Right lobe of liver (tissue), 6 donors: ENCODE results near the gene SUSD6. TPM values are rescaled to one million over a fixed set of nuclear protein-coding genes. Genes with fewer than 3 reads are reported as not detected.
A peak's percentile ranks its signal among the peaks of the same experiment; 100 is the strongest.

Experiments
- ATAC-seq, 4 donors: fragments of 200-7000 bp; cut with Tn5 transposase; one replicate each; pipeline ENCODE4 v1.9.1; 2020; ENCODE audit warnings: mild to moderate bottlenecking in 4 of 4, moderate library complexity in 4 of 4
- DNase-seq, 3 donors: peaks; one replicate each; pipeline ENCODE4 v3.0.0-alpha.2; 2020
- H3K27ac ChIP-seq, 3 donors: fragments of 200-600 bp; one replicate each; pipeline ENCODE4 v1.8.0; 2022
- H3K27me3 ChIP-seq, 2 donors: fragments of 200-600 bp; one replicate each; pipeline ENCODE4 v1.8.0; 2022
- H3K36me3 ChIP-seq, 4 donors: fragments of 200-600 bp; sonication (generic) in 1 of 4; one replicate each; pipeline versions ENCODE4 v1.5.1 to v1.8.0; 2017 to 2022; ENCODE audit warnings: control low read depth in 1 of 4
- H3K4me1 ChIP-seq, 4 donors: fragments of 200-600 bp; sonication (generic) in 1 of 4; one replicate each; pipeline versions ENCODE4 v1.5.1 to v1.8.0; 2017 to 2022; ENCODE audit warnings: control low read depth in 1 of 4
- H3K4me3 ChIP-seq, 3 donors: fragments of 200-600 bp; one replicate each; pipeline ENCODE4 v1.8.0; 2022
- H3K9me3 ChIP-seq, 4 donors: fragments of 200-600 bp; sonication (generic) in 1 of 4; one replicate each; pipeline versions ENCODE4 v1.5.1 to v1.8.0; 2017 to 2022; ENCODE audit warnings: control low read depth in 1 of 4
- POLR2A ChIP-seq: fragments of 450-650 bp; IDR thresholded peaks from one replicate; pipeline ENCODE4 v1.6.1; 2017; ENCODE audit warnings: antibody characterized with exemption, mild to moderate bottlenecking
- WGBS: methylation state at CpG from one replicate; pipeline ENCODE4 v1.1.6; 2018; ENCODE audit warnings: low coverage, low lambda C conversion rate; ENCODE audit not compliant: insufficient coverage; ENCODE audit errors: missing lambda C conversion rate; 5-methylcytosine and 5-hydroxymethylcytosine counted together
- intact Hi-C, 2 donors: fragments of 100-400 bp; cut with DNase I; formaldehyde crosslinking; loops; one replicate each; pipeline versions ENCODE4 v1.11.2 to v1.14.1; 2022
- total RNA-seq, 6 experiments: library from RNA; depleted of rRNA in 2 of 6; stranded (reverse); fragments of >200 nt in 2 of 6; fragmentation: NEBNext Ultra II Directional in 3 of 6; extraction: Animal tissue kit (Norgen Biotek cat#: 25700) in 3 of 6; gene quantifications; one replicate each; pipeline versions ENCODE4 v1.1.0 to v1.2.4, GENCODE V29; 2016 to 2023
- TF ChIP-seq, protein P1 (sequence below), 4 donors: fragments of 200-600 bp in 3 of 4; fragments of 450-650 bp in 1 of 4; IDR thresholded peaks; one replicate each; pipeline versions ENCODE4 v1.5.1 to v1.8.0; 2016 to 2022; ENCODE audit warnings: antibody characterized with exemption in 4 of 4, mild to moderate bottlenecking in 2 of 4
- donor health status: DM: no; HTN: yes; CAD: no.
- donor health status: DM: no; HTN: no; CAD: no.
- donor health status: DM: no; HTN: no; CAD: no.
- donor health status: DM: no; HTN: yes; CAD: no.
- donor health status: DM: no; HTN: yes; CAD: no.

Gene SUSD6
- total RNA-seq, 6 experiments from 2014 or later = 9.6 to 17.4 (median 12.5) TPM

DNA sequence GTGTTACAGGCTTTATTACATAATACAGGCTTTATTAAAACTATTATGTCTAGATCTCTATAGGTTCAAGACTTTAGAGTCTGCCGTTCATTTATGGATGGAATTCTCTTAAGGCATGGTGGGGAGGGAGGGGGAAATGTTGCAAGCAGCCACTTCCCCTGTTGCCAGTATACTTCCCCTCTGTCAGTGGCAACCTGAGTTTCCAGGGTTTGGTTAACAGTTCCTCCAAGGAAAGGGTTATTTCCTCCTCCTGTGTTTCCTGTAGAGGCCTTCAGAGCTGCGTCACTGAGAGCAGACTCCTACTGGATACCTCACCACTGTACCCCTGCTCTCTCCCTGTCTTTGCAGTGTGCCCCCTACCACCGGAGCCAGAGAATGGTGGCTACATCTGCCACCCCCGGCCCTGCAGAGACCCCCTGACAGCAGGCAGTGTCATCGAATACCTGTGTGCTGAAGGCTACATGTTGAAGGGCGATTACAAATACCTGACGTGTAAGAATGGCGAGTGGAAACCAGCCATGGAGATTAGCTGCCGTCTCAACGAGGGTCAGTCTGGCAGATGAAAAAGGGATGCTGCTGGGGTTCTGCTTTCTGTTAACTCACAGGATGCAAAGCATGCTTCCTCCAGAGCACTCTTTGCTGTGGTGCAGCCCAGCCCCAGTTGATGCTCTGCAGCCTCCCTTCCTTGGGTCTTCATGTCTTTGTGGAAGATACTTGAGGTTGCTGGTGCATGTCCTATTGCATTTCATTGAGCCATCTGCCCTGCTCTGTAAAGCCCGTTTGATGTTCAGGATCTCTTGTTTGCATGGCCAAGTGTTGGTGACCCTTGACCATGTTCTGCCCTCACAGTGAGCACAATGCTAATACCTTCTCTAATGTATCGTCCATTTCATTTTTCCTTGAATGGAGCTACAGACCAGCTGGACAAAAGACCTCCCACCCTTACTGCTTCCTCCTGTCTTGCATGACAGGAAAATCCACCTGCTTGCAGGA, 91.9 kb downstream of the SUSD6 start:
- DNase-seq (no peak), ATAC-seq (peak; percentile 55 to 78 (median 68))
- no peaks in the 10 kb centered on the region for H3K27me3 ChIP-seq
- peaks cover 0 to 26% (median 4%) of the 10 kb centered on the region in 4 donors for H3K36me3 ChIP-seq
- H3K9me3 ChIP-seq = no peaks in the 10 kb centered on the region
- 59% methylated on average over 9 of the region's 12 CpGs for WGBS
- H3K4me3 ChIP-seq = no peak overlapping the region
- TF ChIP-seq POLR2A = no peak
- H3K4me1 ChIP-seq = peaks cover 0 to 22% (median 5%) of the 10 kb centered on the region in 4 donors
- H3K27ac ChIP-seq = no peak overlapping the region
- intact Hi-C loops = no loop called here

DNA sequence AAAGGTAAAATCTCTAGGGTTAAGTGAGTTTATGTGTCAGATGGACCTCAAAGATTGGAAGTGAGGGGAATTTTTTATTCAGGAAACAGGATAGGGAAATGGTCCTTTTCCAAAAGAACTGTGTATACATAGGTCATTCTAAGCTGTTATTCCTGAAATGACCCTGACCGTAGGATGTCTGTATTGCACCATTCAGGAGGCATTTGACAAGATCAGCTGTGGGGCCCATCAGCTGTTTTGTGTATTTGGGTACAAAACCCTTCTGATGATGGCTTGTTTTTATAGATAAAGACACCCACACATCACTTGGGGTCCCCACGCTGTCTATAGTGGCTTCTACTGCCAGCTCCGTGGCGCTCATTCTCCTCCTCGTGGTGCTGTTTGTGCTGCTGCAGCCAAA, 92.9 kb downstream of the SUSD6 start:
- DNase-seq (no peak), ATAC-seq (no peak)
- no peak overlapping the region for H3K27ac ChIP-seq
- peaks cover 0 to 35% (median 9%) of the 10 kb centered on the region in 4 donors for H3K36me3 ChIP-seq
- peaks cover 0 to 17% (median 5%) of the 10 kb centered on the region in 4 donors for H3K4me1 ChIP-seq
- no peak for TF ChIP-seq POLR2A
- TF ChIP-seq, protein P1, sequence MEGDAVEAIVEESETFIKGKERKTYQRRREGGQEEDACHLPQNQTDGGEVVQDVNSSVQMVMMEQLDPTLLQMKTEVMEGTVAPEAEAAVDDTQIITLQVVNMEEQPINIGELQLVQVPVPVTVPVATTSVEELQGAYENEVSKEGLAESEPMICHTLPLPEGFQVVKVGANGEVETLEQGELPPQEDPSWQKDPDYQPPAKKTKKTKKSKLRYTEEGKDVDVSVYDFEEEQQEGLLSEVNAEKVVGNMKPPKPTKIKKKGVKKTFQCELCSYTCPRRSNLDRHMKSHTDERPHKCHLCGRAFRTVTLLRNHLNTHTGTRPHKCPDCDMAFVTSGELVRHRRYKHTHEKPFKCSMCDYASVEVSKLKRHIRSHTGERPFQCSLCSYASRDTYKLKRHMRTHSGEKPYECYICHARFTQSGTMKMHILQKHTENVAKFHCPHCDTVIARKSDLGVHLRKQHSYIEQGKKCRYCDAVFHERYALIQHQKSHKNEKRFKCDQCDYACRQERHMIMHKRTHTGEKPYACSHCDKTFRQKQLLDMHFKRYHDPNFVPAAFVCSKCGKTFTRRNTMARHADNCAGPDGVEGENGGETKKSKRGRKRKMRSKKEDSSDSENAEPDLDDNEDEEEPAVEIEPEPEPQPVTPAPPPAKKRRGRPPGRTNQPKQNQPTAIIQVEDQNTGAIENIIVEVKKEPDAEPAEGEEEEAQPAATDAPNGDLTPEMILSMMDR (IDR thresholded peaks at IDR 0.05) = no peak
- intact Hi-C loops = no loop called here
- no peak overlapping the region for H3K4me3 ChIP-seq
- WGBS = 81% methylated on average over 5 of the region's 5 CpGs
- no peaks in the 10 kb centered on the region for H3K9me3 ChIP-seq
- H3K27me3 ChIP-seq = no peaks in the 10 kb centered on the region

DNA sequence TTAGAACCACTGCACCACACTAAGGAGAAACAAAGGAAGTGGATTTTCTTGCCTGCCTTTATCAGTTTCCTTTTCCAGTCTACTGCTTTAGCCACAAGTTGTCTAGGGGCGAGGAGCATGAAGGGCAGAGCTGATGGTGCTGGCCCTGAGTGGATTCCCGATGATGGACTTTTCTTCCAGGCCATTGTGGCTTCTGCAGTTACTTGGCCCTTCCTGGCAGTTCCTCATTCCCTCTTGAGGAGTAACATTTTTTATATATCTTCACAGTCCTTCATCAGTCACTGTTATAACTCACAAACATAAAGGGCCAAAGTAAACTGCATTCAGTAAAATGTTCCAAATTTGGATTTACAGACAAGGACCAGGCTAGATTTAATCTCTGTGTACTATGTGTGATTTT, 94.3 kb downstream of the SUSD6 start:
- Histone ChIP-seq H3K27me3 (no peaks in the 10 kb centered on the region), H3K4me3 (no peak overlapping the region), H3K9me3 (no peaks in the 10 kb centered on the region), H3K27ac (no peak overlapping the region), H3K36me3 (peaks cover 1 to 42% (median 12%) of the 10 kb centered on the region in 4 donors), H3K4me1 (peaks cover 0 to 17% (median 5%) of the 10 kb centered on the region in 4 donors)
- 63% methylated on average over 2 of the region's 2 CpGs for WGBS
- intact Hi-C loops = no loop called here
- TF ChIP-seq, protein P1 (IDR thresholded peaks at IDR 0.05) = no peak
- no peak for TF ChIP-seq POLR2A
- DNase-seq (no peak), ATAC-seq (no peak)

DNA sequence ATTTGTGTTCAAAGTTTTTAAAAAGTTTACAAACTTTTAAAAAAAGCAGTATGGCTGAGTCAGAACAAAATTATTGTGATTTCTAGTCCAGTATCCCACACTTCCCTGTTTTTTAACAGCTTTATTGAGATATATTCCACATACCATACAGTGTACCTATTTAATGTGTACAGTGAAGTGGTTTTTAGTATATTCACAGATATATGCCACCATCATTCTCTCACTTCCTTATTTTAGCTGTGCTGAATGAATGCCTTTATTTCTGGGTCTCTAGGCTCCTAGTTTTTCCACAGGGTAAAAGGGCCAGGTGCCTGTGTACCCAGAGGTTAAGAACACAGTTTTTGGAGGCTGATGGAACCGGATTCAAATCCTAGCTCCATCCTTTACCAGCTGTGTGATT, 96.7 kb downstream of the SUSD6 start:
- no peak for DNase-seq
- no peaks in the 10 kb centered on the region for H3K9me3 ChIP-seq
- 89% methylated on average over 1 of the region's 1 CpG for WGBS
- no peak for TF ChIP-seq POLR2A
- TF ChIP-seq, protein P1 (IDR thresholded peaks at IDR 0.05) = no peak
- intact Hi-C loops = no loop called here
- no peak overlapping the region for H3K4me3 ChIP-seq
- no peaks in the 10 kb centered on the region for H3K27me3 ChIP-seq
- H3K4me1 ChIP-seq = peaks cover 0 to 16% (median 5%) of the 10 kb centered on the region in 4 donors
- H3K36me3 ChIP-seq = peaks cover 1 to 53% (median 17%) of the 10 kb centered on the region in 4 donors
- H3K27ac ChIP-seq = no peak overlapping the region
- ATAC-seq = no peak
